ENCODE measurements around the gene RGS6.

Gene RGS6

DNA sequence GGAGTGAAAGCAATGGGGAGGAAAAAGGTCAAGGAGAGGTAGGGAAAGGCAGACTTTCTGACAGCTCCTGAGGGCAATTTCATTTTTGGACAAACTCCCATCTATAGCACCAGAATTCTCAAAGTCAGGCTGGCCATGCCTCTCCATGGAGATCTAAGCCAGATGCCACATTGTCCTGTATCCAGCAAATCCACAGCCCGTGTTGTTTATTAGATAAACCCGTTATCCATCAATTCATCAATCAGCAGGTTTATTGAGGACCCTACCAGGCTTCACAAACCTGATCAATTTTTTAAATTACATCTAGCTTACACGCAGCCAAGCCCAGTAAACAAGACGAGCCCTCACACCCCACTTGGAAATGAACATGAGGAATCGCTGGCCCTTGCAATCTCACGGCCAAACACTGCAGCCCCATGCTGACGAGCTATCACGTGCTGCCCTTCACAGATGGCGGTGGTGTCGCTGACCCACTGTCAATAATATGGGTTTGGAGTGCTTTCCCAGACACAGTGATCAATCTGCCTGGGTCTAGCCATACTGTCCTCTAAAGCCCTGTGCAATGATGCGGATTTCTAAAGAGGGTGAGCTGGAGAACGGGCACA, 628.8 kb downstream of the RGS6 start:
- no peaks in the 10 kb centered on the region for H3K36me3 Mint-ChIP-seq
- H3K4me1 Mint-ChIP-seq: no peaks in the 10 kb centered on the region
- H3K27ac Mint-ChIP-seq: no peak overlapping the region
- H3K27me3 Mint-ChIP-seq: no peaks in the 10 kb centered on the region
- no peaks in the 10 kb centered on the region for H3K9me3 Mint-ChIP-seq
- H3K4me3 Mint-ChIP-seq: no peak overlapping the region

DNA sequence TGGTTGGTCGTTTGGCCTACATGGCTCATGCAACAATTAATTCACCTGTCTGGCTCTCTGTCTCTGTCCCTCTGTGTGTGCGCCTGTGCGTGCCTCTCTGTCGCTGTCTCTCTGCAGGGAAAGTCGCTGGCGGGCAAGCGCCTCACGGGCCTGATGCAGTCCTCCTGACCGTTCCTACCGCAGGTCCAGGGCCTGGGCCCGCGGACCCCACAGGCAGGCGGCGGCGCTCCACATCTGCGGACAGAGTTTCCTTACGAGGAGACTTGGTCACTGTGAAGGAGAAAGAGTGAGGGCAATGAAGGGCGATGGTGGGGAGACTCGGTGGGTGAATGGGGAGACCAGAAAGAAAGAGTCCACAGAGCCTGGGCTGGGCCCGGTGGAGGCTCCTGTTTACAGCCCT, 630.1 kb downstream of the RGS6 start:
- no peaks in the 10 kb centered on the region for H3K4me1 Mint-ChIP-seq
- H3K27ac Mint-ChIP-seq: no peak overlapping the region
- no peaks in the 10 kb centered on the region for H3K36me3 Mint-ChIP-seq
- H3K4me3 Mint-ChIP-seq: no peak overlapping the region
- H3K27me3 Mint-ChIP-seq: no peaks in the 10 kb centered on the region
- H3K9me3 Mint-ChIP-seq: no peaks in the 10 kb centered on the region

DNA sequence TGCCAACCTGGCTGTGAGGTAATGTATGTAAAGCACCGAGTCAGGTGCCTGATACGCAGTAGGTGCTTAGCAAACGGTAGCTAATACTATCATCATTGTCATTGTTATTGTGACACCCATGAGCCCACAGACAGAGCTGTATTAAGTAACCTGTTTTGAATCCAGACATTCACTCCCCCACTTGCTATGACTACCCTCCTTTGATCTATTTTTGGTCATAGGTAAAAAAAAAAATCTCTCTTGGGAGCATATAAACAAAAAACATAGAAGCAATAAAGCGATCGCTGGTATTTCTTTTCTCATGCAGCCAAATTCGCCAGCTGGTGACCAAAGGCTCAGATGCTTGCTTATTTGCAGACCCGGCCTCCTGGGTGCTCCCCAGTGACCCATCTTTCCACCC, 631.4 kb downstream of the RGS6 start:
- H3K36me3 Mint-ChIP-seq: no peaks in the 10 kb centered on the region
- no peak overlapping the region for H3K4me3 Mint-ChIP-seq
- no peaks in the 10 kb centered on the region for H3K27me3 Mint-ChIP-seq
- H3K9me3 Mint-ChIP-seq: no peaks in the 10 kb centered on the region
- H3K27ac Mint-ChIP-seq: no peak overlapping the region
- H3K4me1 Mint-ChIP-seq: no peaks in the 10 kb centered on the region

GRCh38 chr14:72565149-72565559, 632.9 kb downstream of the RGS6 start:
- H3K27ac Mint-ChIP-seq: no peak overlapping the region
- no peaks in the 10 kb centered on the region for H3K9me3 Mint-ChIP-seq
- no peaks in the 10 kb centered on the region for H3K4me1 Mint-ChIP-seq
- H3K4me3 Mint-ChIP-seq: no peak overlapping the region
- H3K36me3 Mint-ChIP-seq: no peaks in the 10 kb centered on the region
- no peaks in the 10 kb centered on the region for H3K27me3 Mint-ChIP-seq

GRCh38 chr14:72565917-72566316, 633.7 kb downstream of the RGS6 start:
- Mint-ChIP-seq H3K4me3 (no peak overlapping the region), H3K4me1 (no peaks in the 10 kb centered on the region), H3K27ac (no peak overlapping the region), H3K27me3 (no peaks in the 10 kb centered on the region), H3K36me3 (no peaks in the 10 kb centered on the region), H3K9me3 (no peaks in the 10 kb centered on the region)

DNA sequence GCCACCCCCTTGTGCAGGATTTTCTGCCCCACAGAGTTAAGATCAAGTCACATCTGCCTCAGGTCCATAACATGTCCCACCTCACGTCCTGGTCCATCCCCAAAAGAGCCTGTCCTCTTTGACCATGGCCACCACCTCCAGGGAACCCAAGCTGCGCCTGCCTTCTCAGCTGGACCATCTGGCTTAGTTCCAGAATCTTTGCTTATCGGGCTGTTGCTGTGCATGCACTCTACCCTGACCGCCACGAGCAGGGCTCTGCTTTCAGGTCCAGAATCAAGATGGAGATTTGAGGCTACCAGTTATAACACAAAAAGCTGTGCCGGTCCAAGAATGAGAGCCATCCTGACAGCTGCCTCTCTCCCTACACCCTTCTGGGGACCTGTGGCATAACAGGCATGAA, 635.0 kb downstream of the RGS6 start:
- Mint-ChIP-seq H3K9me3 (no peaks in the 10 kb centered on the region), H3K27me3 (no peaks in the 10 kb centered on the region), H3K36me3 (no peaks in the 10 kb centered on the region), H3K4me3 (no peak overlapping the region), H3K27ac (no peak overlapping the region), H3K4me1 (no peaks in the 10 kb centered on the region)

- H3K27me3 Mint-ChIP-seq: no peaks in the 10 kb centered on the region
- no peaks in the 10 kb centered on the region for H3K4me1 Mint-ChIP-seq
- H3K36me3 Mint-ChIP-seq: no peaks in the 10 kb centered on the region
Observed at GRCh38 chr14:72568296-72568992, 636.2 kb downstream of the RGS6 start.

GRCh38 chr14:72573725-72574417, 641.6 kb downstream of the RGS6 start:
- Mint-ChIP-seq H3K4me1 (no peaks in the 10 kb centered on the region), H3K27me3 (no peaks in the 10 kb centered on the region), H3K27ac (no peak overlapping the region), H3K36me3 (no peaks in the 10 kb centered on the region), H3K9me3 (no peaks in the 10 kb centered on the region), H3K4me3 (no peak overlapping the region)

More at GRCh38 chr14:72568296-72568992, 636.2 kb downstream of the RGS6 start:
- H3K27ac Mint-ChIP-seq: no peak overlapping the region
- H3K4me3 Mint-ChIP-seq: no peak overlapping the region
- H3K9me3 Mint-ChIP-seq: no peaks in the 10 kb centered on the region

- Mint-ChIP-seq H3K27me3 (no peaks in the 10 kb centered on the region), H3K36me3 (no peaks in the 10 kb centered on the region), H3K27ac (no peak overlapping the region)
Observed at GRCh38 chr14:72574715-72575114, 642.5 kb downstream of the RGS6 start.

GRCh38 chr14:72576258-72576657, 644.0 kb downstream of the RGS6 start:
- no peak overlapping the region for H3K27ac Mint-ChIP-seq

More at GRCh38 chr14:72574715-72575114, 642.5 kb downstream of the RGS6 start:
- Mint-ChIP-seq H3K4me3 (no peak overlapping the region), H3K9me3 (no peaks in the 10 kb centered on the region), H3K4me1 (no peaks in the 10 kb centered on the region)

DNA sequence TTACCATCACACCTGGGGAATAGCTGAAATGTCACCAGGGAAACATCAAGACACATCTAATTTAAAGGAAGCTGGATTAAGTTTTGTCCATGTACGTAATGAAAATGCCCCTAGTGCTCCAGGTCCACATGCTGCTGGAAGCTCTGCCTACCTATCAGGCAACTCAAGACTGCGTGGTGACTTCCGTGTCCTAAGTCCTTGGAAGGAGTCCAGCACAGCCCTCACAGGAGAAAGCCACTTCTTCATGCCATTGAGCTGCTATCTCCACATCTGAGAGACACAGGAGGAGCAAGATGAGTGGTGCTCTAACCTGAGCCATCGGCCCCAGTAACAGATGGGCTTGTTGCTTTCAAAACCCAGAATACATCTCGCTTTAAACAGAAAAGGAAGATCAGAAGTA, 645.3 kb downstream of the RGS6 start:
- no peaks in the 10 kb centered on the region for H3K27me3 Mint-ChIP-seq
- no peaks in the 10 kb centered on the region for H3K4me1 Mint-ChIP-seq
- H3K27ac Mint-ChIP-seq: no peak overlapping the region
- H3K9me3 Mint-ChIP-seq: no peaks in the 10 kb centered on the region
- H3K4me3 Mint-ChIP-seq: no peak overlapping the region
- H3K36me3 Mint-ChIP-seq: no peaks in the 10 kb centered on the region

More at GRCh38 chr14:72576258-72576657, 644.0 kb downstream of the RGS6 start:
- Mint-ChIP-seq H3K4me3 (no peak overlapping the region), H3K36me3 (no peaks in the 10 kb centered on the region), H3K4me1 (no peaks in the 10 kb centered on the region), H3K27me3 (no peaks in the 10 kb centered on the region), H3K9me3 (no peaks in the 10 kb centered on the region)

DNA sequence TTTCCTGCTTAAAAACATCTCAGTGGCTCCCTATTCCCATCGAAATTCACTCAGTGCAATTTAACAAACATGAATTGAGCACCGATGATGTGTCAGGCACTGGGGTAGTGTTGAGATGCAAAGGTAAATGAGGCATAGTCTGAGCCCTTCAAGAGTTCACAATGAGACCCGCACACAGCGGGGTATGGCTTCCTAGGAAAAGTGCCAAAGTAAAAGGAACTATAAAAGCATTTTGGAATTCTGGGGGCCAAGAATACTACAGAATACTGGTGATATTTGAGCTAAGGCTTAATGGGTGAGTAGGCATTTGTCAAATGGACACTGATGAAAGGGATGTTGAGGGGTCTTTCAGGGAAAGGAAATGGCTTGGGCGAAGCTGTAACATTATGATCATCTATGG, 646.3 kb downstream of the RGS6 start:
- Mint-ChIP-seq H3K27ac (peak overlapping the region; percentile 18), H3K4me1 (no peaks in the 10 kb centered on the region), H3K9me3 (no peaks in the 10 kb centered on the region), H3K27me3 (no peaks in the 10 kb centered on the region), H3K4me3 (no peak overlapping the region), H3K36me3 (no peaks in the 10 kb centered on the region)

DNA sequence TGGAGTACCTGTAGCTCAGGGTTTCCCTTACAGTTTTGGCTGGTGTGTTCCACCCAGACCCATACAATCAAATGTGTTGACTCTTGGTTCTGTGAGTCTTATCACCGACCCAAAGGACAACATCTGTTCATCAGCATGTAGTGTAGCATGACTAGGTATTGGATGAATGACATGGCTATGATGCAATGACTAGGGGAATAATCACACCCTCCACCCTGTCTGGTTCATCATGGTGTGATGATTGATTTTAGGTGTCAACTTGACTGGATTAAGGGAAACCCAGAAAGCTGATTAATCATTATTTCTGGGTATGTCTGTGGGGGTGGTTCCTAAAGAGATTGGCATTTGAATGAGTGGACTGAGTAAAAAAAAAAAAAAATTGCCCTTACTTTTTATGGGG, 650.4 kb downstream of the RGS6 start:
- Mint-ChIP-seq H3K27me3 (no peaks in the 10 kb centered on the region), H3K9me3 (peaks cover 5% of the 10 kb centered on the region), H3K36me3 (no peaks in the 10 kb centered on the region), H3K4me1 (no peaks in the 10 kb centered on the region), H3K4me3 (no peak overlapping the region), H3K27ac (no peak overlapping the region)

- Mint-ChIP-seq H3K4me1 (no peaks in the 10 kb centered on the region), H3K27me3 (no peaks in the 10 kb centered on the region), H3K9me3 (peaks cover 5% of the 10 kb centered on the region), H3K36me3 (no peaks in the 10 kb centered on the region), H3K4me3 (no peak overlapping the region), H3K27ac (no peak overlapping the region)
Observed at GRCh38 chr14:72583316-72584272, 651.4 kb downstream of the RGS6 start.

DNA sequence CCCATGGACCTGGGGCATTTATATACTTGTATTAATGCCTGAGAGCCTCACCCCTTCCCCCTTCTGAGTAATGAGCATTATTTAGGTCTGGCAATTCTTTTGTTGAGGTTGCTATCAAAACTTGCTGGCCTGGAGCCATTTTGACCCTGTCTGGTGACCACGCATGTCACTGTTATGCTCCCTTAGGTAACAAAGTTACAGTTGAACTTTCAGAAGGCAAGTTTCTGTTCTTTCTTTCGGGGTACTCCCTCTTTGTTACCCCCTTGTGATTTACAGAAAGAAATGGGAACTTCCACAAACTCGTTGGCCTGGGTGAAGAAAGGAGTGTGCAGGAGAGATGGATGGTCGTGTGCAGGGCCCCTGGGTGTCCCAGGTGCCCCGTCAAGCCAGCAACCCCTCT, 656.3 kb downstream of the RGS6 start:
- H3K4me3 Mint-ChIP-seq: no peak overlapping the region
- peaks cover 5% of the 10 kb centered on the region for H3K9me3 Mint-ChIP-seq
- no peaks in the 10 kb centered on the region for H3K27me3 Mint-ChIP-seq
- H3K27ac Mint-ChIP-seq: no peak overlapping the region
- H3K36me3 Mint-ChIP-seq: peaks cover 3% of the 10 kb centered on the region
- H3K4me1 Mint-ChIP-seq: peaks cover 32% of the 10 kb centered on the region
